Fibroblast of skin of abdomen (primary cell): ENCODE data around the gene MYLK4. TPM values are rescaled to one million over a fixed set of nuclear protein-coding genes. Genes with fewer than 3 reads are reported as not detected.

Experiments
- DNase-seq: peaks from one replicate; pipeline ENCODE4 v3.0.0-alpha.2; 2013
- polyA plus RNA-seq, 2 experiments: library from polyadenylated mRNA; unstranded; fragments of 120-200 nt; gene quantifications; one replicate each; pipeline ENCODE4 v1.2.1, GENCODE V29; 2013; ENCODE audit not compliant: insufficient read length in 2 of 2

Gene MYLK4
- 0.23 TPM for polyA plus RNA-seq (2013, experiment 1 of 2; ENCODE audit: insufficient read length)
- 0.21 TPM for polyA plus RNA-seq (2013, experiment 2 of 2; ENCODE audit: insufficient read length)

DNA sequence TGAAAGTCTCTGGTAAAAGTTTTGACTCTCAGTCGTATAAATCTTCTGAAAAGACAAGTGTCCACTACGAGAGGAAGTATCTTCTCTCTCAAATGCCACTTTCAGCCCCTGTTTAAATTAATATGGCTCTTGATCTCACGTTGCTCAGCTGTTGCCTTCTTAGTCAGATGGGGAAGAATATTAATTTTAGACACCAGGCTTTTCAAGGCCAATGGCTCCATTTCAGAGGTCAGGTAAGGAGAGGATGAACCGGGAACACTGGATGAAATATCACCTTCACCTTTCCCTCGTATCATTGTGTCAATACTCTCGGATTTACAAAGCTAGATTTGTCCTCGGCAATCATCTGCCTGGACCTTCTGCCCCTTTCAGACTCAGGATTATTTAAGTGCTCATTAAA is at the start of gene MYLK4:
Gene MYLK4 (minus strand): TSS at position 91 of the 400 bp plus-strand sequence. CDS start 1,628 bp downstream, outside the sequence.
- DNase-seq: no peak

DNA sequence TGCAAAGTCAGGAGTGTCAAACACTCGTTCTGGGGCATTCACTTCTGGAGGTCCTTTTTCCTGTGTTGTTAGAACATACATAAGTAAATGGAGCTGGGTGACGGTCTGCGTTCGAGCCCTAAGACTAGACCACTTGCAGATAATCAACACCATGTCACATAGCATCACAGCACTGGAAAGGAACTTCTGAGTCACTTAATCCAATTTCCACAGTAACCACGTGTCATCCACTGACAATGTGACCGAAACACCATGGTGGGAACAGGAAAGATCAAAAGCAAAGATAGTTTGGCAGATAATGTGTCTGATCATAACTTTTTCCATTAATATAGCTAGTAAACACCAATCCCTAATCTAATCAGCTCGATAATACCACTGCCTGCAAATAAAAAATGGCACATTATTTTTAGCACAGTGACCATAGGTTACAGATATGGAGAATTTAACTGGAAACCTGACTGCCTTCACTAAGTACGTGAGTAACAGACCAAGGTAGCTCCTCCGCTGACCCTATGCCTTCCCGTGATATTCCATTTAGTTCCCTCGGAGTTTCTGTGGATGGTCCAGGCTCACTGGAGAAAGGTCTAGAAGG is 49.3 kb upstream of the MYLK4 start:
- DNase-seq: no peak

DNA sequence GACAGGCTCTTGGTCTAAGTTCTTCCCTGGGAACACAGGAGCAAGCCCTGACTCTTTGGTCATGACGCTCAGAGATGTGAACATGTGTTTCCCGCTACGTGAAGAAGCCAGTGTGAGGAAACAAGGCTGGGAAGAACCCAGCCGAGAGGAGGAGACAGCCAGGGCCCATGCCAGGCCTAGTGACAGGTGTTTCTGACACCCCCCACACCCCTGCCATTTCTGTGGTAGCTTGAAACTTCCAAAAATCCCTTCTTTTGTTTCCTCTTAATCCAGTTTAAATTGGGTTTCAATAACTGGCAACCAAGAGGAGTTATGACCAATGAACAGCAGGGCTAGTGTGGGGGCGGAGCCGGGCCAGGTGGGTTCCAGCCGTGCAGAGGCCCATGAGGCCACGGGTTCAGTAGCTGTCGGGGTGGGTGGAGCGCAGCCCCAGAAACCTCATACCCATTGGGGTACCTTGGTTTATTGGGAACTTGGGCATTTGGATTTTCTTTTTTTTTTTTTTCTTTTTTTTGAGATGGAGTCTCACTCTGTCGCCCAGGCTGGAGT is 47.9 kb upstream of the MYLK4 start:
- DNase-seq: no peak

DNA sequence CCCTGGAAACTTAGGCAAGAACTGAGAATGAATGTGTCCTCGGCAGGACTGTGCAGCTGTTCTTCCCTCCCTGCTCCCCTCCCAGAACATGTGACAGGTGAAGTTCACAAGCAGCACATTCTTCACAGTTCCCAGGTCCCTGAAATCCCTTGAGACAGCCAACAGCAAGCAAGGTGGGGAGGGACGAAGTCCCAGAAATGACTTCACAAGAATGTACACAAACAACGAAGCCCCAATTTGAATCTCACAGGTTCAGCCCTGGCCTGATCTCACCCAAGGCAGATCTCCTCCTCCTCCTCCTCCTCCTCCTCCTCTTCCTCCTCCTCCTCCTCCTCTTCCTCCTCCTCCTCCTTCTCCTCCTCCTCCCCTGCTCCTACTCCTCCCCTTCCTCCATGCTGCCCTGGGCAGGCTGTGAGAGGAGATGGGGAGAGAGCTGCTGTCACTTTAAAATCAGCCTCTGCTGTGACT is 46.9 kb upstream of the MYLK4 start:
- DNase-seq: no peak

DNA sequence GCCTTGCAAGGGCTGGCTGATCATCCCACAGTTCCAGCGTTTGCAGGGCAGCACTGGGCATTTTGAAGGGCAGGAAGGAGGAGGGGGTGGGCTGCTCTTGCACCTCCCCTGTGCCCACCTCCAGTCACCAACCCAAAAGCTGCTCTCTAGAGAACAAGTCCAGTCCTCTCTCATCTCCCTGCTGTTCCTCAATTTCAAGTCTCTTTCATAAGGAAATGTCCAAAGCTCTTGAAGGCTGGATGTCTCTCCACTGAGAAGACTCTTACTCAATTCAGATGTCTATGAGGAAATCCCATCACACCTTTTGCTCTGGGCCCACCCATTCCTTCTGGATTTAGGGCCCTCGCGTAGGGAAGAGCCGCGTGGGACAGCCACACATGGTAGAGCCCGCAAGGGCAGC is 46.1 kb upstream of the MYLK4 start:
- DNase-seq: no peak

DNA sequence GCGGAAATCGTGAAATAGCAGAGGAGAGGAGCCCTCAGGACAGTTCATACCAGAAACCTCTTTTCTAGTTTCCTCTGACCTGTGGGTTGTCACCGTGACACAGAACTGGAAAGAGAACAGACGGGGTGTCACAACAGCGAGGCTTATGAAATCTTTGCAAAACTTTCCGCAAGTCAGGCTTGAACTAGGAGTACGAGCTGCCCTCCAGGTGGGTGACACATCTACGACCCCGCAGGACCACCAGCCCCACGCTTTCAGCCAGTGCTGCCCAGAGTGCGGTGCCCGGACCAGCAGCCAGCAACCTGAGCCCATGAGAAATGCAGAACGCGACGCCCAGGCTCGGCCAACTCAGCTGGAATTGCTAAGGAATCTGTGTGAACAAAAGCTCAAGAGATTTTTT is 45.2 kb upstream of the MYLK4 start:
- no peak for DNase-seq

DNA sequence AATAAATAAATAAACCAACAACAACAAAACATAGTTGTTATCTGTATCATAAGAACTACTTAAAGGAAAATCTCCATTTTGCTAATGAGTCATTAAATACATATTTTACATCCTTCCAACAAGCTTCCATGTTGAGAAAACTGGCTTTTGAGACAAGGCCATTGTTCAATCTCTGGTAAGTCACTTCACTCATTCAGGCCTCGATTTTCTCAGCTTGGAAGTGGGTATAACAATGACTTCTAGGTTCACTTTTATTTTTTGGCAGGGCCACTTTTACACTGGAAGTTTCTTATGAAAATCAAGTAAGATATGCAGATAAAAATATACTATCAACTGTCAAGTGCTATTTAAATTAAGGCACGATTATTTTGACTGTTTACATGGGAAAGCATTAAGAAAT is 44.4 kb upstream of the MYLK4 start:
- DNase-seq: no peak

DNA sequence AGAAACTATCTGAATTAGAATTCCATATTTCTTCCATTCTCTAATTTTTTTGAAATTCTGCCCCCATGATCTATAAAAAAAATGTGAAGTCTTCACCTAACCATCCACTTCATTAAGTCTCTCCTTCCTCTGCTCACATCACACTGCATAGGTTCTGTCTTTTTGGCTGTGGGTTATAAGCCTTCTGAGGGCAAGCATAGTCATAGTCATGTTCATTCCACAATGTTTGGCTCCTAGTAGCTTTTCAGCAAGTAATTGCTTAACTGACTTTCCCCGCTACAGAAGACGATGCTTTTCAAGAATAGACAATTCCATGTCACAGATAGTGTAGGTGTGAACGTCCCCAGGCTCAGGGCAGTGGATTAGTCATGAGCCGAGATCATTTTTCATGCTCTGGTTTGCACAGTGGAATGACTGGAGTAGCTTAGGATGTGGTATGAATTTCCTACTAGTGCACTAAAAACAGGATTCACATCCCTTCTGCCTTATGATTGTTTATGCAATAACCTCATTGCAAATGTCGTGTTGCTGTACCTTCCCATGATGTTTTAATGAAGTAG is 43.5 kb upstream of the MYLK4 start:
- DNase-seq: no peak

DNA sequence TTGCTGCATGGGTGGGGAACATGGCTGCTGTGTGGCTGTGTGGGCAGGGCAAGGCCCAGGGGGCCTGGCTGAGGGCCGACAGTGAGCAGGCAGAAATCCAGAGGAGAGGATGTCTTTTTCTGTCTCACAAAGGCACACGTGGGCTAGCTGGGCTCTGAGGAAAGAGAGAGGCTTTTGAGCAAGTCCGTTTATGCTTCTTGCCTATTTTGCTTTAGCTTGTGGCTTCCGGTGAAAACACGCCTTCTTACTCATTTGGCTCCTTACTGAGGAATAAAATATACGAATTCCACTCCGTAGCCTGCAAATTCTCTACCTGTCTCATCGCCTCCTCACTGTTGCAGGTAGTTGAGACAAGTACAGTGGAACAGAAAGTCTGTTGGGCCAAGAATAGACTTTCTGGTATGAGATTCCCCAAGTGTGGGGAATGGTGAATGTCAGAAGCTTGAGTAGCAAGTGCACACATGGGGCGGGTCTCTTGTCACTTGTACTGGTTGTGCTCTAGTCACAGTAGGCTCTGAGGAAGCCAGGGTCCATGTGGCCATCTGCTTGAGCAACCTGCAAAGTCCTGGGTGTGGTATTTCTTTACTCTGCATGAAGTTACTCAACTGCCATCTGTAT is 42.9 kb upstream of the MYLK4 start:
- DNase-seq: no peak

DNA sequence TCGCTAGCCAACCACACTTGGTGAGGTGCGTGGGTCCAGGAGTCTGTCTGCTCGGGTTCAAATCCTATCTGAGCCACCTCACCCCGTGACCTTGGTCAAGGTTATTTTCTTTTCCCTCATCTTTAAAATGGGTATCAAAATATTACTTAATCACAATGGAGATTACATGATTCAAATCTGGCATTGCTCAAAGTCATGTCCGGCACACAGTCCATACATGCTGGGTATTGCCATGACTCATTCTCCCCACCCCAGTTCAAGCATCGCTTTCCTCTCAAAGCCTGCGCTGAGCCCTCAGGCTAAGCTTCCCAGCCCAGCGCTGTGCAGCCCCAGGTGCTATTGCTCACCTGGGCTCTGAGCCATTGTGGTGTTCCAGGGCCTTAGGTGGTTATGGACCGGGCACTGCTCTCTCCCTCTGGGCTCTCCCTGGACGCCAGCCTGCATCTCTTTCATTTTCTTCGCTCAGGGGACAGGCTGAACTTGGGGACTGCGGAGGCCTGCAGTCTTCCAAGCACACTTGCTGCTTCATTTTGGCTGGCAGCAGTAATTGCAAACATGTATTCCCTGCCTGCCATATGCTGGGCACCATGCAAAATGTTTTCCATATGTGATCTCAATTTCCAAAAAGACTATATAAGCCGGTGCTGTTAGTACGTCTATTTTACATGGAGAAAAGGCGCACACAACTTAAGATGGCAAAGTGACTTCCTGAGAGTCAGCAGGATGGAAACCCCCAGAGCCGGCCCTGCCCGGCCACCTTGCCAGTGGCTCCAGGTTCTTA is 41.8 kb upstream of the MYLK4 start:
- peak; percentile 50 for DNase-seq

DNA sequence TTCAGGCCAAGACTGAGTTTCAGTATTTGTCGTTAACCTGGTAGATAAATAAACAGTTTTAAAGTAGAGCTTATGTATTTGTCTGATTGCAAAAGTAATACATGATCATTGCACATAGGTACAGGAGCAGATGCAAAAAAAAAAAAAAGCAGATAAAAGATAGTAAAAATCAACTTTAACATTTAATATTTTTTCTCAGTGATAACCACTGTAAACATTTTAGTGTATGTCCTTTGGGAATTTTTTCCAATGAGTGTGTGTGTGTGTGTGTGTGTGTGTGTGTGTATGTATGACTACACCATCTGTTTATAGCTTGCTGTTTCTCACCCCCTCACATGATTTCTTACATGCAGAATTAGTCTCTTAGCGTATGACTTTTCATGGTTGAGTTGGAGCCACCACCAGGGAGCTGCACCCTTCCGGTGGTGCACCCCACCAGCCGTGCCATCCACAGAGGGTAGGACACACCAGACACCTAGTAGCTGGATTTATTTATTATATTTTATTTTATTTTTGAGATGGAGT is 40.8 kb upstream of the MYLK4 start:
- no peak for DNase-seq

DNA sequence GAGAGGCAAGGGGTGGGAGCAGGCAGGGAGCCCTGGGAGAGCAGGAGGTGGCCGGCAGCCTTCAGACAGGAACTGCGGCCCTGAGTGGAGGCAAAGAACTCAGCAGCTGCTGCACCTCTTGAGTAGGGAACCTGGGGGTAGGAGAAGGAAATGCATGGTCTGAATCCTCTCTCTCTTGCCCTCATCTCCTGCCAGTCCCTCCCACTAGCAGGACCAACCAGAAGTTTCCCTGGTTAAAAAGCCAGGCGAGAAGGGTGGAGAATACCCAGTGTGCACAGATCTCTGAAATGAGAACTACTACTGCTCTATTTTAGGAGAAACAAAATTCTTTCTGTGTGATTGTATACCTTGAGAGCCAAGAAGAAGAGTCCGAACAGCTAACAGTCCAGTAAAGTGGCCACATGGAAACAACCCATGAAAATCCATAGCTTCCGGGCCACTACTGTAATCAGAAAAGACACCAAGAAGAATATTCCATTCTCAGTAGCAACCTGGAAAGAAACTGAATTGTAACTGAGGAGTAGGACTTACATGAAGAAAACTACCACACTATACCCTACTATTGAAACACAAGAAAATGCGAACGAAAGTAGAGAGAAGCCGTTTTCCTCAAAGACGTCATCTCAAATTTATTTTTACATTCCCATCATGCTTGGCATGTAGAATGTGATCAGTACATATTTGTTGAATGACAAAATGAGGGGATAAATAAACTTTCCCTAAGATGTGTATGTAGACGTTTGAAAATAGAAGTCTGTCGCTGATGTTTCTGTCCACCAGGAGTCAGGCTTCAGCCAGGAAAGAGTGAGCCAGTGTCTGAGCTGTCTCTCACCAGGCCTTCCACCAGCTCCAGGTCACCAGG is 40.1 kb upstream of the MYLK4 start:
- DNase-seq: peak; percentile 80

DNA sequence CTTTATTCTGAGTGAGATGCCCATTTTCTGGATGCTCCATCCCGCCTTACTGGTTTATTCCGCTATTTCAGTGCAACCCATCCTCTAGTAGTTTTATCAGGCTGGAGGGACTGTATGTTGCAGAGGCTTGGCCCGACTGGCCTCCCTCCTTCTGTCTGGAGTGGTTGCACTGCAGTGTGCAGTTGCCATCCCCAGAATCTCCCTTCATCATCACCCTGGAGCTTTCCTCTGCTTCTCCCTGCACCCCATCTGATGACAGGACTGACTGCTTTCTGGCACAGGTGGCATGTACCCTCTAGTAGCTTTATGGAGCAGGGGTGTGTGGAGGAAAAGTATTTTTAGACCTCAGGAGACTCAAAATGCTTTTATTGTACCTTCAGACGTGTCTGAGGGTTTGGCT is 35.5 kb upstream of the MYLK4 start:
- no peak for DNase-seq

DNA sequence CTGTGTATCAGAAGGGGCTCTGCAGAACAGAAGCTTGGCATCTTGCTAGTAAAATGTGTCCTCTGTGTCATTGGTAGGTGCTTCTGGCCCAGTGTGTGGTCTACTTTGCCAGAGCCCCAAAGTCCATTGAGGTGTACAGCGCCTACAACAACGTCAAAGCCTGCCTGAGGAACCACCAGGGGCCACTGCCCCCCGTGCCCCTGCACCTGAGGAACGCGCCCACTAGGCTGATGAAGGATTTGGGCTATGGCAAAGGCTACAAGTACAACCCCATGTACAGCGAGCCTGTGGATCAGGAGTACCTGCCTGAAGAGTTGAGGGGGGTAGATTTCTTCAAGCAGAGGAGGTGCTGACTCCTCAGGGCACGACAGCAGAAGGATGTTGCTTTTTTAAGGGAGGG is 34.2 kb upstream of the MYLK4 start:
- no peak for DNase-seq

DNA sequence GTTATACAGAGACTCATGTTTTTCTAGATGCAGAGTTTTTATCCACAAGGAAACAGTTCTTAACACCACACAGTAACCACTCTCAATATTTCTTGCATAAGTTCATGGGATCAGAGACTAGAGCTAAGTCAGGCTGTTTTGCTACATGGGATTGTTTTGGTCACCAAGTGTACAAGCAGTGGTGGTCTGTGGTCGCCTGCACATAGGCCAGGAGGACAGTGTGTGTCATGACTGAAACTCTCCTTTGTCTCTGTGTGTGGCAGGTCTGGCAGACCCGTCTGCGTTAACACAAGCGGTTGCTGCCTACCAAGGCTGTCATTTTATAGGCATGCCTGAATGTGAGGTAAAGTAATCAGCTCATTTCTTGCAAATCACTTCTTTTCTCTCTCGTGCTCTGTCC is 33.3 kb upstream of the MYLK4 start:
- no peak for DNase-seq

DNA sequence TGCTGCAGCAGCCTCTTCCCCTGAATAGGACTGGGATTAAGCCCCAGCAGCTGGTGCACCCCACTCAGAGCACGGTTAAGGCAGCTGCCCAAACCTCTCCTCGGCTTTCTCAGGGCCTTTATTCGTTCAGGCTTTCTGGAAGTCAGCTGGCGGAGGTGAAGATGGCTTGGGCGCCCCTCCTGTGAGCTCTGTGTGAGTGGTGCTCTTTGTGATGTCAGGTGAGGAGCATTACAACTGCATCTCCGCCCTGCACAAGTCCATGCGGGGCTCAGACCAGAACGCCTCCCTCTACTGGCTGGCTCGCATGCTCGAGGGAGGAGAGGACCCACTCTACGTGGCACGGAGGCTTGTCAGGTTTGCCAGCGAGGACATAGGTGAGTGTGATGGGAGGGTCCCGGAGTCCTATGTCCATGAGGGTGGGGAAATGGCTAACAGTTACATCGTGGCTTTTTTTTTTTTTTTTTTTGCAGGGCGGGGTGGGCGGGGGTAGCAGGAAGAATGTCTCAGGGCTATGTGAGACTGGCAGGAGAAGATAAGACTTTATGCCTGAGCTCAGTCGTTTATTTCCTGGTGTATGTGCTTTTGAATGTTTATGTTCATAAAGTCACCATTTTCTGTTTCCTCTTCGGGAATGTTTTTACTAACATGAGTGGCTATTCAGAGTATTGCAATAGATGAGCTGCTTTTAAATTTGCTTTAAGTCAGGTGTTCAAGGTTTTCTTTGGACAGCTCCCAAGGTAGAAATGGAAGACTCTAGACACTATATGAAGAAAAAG is 32.7 kb upstream of the MYLK4 start:
- no peak for DNase-seq

DNA sequence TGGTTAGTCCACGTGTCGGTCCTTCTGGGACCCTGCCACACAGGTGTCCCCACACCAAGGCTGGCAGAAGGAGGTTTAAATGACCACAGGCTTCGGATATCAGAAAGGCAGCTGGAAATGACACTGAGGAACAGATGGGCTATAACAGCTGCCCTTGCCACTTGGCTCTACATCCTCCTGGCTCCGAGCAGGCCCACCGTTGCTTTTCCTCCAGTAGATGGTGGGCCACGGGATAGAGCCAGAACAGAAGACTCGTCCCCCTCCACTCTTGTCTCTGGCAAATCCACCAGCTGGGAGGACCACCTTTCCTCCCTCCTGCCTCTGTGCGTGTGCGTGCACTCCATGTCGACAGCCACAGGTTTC is 32.1 kb upstream of the MYLK4 start:
- DNase-seq: no peak

DNA sequence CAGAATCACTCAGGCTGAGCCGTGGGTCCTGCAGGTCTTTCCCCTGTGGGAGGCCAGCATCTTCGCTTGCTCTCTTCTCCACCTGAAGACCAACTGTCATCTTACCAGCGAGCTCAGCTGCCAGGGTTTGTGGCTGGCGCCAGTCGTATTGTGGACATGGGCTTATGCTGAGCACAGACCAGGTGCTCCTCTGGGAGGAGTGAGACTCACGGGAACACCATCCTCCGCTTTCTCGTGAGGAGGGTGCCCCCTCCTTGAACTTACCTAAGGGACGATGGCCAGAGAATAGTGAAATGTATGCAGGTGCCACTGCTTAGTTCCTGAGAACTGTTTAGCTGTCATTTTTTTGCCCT is 31.6 kb upstream of the MYLK4 start:
- DNase-seq: no peak

DNA sequence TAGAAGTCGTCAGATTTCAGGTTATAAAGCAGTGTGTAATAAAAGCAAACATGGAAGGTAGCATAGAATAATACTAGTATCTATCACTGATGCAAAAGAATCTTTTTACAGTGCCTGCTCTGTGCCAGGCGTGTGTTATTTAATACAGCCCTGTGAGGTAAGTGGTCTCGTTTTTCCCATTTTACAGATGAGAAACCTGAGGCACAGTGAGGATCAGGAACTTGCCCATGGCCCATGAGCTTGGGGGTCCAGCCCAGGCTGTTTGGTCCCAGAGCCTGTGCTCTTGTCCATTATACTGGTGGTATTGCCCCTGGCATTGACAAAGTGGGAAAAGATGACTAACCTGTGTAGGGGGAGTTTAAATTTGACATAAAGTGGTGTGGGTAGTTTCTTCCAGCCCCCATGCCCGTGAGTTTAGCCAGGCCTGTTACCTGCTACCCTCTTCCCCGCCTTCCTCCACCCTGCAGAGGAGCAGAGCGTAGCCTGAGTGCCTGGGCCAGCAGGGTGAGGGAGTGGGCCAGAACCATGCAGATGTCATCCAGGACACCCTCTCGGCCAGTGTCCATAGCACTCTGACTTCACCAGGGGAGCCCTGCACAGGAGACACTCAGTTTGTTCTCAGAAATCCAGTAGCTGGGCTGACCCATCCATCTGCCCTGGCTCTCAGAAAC is 31.1 kb upstream of the MYLK4 start:
- no peak for DNase-seq

DNA sequence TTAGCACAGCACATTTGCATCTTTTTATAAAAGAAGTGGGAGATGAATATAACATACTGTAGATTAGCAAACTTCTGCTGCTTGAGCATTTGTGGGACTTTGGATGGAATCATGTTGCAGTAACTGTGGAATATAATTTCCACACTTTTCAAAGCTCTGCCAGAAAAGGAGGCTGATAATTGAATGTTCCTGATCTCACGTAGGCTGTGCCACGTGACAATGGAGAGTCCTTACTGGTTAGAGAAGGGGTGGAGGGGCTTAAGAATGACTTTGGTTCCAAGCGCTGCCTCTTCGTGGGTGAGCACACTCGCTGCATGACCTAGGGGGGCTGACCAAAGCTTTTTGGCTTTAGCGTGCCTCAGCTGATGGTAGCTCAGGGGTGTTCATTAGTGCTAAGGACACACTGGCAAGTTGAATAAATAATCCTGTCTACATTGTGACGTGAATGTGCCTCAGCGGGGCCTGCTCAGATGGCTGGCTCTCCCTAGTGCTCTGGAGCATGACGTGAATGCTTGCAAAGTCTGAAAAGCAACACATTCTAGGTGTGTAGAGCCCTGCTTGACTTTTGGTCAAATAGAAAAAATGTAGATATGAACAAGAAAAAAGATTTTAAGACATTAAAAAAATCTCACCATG is 29.5 kb upstream of the MYLK4 start:
- DNase-seq: no peak
